ENCODE measurements around the gene SLC25A2. TPM values are rescaled to one million over a fixed set of nuclear protein-coding genes. Genes with fewer than 3 reads are reported as not detected.
"Not testable (repeated sequence)": the region's sequence is repeated elsewhere in the genome, so short reads cannot be mapped to it uniquely, and the experiment has no call there.

Gene SLC25A2
- polyA plus RNA-seq, 1 donor from 2014 or later, result not detected

DNA sequence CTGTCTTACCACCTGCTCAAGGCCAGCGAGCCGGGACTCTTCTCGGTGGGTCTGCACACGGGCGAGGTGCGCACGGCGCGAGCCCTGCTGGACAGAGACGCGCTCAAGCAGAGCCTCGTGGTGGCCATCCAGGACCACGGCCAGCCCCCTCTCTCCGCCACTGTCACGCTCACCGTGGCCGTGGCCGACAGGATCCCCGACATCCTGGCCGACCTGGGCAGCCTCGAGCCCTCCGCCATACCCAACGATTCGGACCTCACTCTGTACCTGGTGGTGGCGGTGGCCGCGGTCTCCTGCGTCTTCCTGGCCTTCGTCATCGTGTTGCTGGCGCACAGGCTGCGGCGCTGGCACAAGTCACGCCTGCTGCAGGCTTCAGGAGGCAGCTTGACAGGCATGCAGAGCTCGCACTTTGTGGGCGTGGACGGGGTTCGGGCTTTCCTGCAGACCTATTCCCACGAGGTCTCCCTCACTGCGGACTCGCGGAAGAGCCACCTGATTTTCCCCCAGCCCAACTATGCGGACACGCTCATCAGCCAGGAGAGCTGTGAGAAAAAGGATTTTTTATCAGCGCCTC lies 37.0 kb upstream of the SLC25A2 start:
- H3K9me2 ChIP-seq (ENCODE audit: insufficient read depth, low read length); H3K36me3 ChIP-seq (ENCODE audit: insufficient read depth, low read length); H3K79me2 ChIP-seq (replicated peaks; ENCODE audit: insufficient read depth, low read length); H3K9ac ChIP-seq (ENCODE audit: low read length); H3K27ac ChIP-seq (ENCODE audit: low read length); H3F3A ChIP-seq (ENCODE audit: insufficient read depth, low read length, poor library complexity, severe bottlenecking); H4K20me1 ChIP-seq (ENCODE audit: insufficient read depth); H3K4me3 ChIP-seq (ENCODE audit: low read length); H3K27me3 ChIP-seq (ENCODE audit: insufficient read depth, low read depth, low read length); H2AFZ ChIP-seq (ENCODE audit: low read depth, low read length); H3K4me2 ChIP-seq (ENCODE audit: low read length): not testable (repeated sequence)
- peaks cover 10% of the 10 kb centered on the region for H3K9me3 ChIP-seq (ENCODE audit: low read length)

DNA sequence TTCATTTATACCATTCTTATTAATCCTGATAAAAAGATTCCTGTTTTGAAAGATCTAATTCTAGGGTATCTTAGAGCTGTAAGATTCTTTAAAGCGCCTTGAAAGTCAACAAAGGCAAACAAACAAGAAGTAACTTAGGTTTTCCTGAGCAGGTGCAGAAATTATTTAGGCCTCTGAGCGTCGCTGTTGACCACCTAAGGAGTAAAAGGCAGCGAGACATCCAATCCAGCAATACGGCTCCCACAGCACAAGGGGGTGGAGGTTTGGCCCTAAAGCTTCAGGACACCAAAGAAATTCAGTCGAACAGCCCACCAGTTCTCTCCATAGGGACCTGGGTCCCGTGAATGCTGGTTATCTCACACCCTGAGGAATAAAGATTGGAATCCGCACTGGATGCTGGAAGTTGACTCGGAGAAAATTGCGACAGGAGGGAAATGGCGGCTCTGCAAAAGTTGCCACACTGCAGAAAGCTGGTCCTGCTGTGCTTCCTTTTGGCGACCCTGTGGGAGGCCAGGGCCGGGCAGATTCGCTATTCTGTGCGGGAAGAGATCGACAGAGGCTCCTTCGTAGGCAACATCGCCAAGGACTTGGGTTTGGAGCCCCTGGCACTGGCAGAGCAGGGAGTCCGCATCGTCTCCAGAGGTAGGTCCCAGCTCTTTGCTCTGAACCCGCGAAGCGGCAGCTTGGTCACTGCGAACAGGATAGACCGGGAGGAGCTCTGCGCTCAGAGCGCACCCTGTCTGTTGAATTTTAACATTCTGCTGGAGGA lies 34.9 kb upstream of the SLC25A2 start, which contains the start of gene PCDHGA2:
Gene PCDHGA2, plus strand, starts transcription at position 223 of the 769 bp plus-strand sequence.
- no peak within 1 kb of the TSS for H3K4me2 ChIP-seq (ENCODE audit: low read length)
- TF ChIP-seq TAF1 (IDR thresholded peaks at IDR 0.05; ENCODE audit: low read depth), result no peak
- TF ChIP-seq EZH2 (IDR thresholded peaks at IDR 0.05; ENCODE audit: borderline replicate concordance, insufficient read depth, low read length, poor library complexity, severe bottlenecking), result no peak
- TF ChIP-seq MXI1 (conservative IDR thresholded peaks at IDR 0.05; ENCODE audit: poor library complexity, severe bottlenecking), result no peak
- TF ChIP-seq, protein P1, sequence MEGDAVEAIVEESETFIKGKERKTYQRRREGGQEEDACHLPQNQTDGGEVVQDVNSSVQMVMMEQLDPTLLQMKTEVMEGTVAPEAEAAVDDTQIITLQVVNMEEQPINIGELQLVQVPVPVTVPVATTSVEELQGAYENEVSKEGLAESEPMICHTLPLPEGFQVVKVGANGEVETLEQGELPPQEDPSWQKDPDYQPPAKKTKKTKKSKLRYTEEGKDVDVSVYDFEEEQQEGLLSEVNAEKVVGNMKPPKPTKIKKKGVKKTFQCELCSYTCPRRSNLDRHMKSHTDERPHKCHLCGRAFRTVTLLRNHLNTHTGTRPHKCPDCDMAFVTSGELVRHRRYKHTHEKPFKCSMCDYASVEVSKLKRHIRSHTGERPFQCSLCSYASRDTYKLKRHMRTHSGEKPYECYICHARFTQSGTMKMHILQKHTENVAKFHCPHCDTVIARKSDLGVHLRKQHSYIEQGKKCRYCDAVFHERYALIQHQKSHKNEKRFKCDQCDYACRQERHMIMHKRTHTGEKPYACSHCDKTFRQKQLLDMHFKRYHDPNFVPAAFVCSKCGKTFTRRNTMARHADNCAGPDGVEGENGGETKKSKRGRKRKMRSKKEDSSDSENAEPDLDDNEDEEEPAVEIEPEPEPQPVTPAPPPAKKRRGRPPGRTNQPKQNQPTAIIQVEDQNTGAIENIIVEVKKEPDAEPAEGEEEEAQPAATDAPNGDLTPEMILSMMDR (IDR thresholded peaks at IDR 0.05; ENCODE audit: poor library complexity, severe bottlenecking), result no peak
- no peak for TF ChIP-seq SMC3 (conservative IDR thresholded peaks at IDR 0.05; ENCODE audit: poor library complexity)
- no peak for TF ChIP-seq EP300 (conservative IDR thresholded peaks at IDR 0.05; ENCODE audit: poor library complexity, severe bottlenecking)
- TF ChIP-seq, protein P2, sequence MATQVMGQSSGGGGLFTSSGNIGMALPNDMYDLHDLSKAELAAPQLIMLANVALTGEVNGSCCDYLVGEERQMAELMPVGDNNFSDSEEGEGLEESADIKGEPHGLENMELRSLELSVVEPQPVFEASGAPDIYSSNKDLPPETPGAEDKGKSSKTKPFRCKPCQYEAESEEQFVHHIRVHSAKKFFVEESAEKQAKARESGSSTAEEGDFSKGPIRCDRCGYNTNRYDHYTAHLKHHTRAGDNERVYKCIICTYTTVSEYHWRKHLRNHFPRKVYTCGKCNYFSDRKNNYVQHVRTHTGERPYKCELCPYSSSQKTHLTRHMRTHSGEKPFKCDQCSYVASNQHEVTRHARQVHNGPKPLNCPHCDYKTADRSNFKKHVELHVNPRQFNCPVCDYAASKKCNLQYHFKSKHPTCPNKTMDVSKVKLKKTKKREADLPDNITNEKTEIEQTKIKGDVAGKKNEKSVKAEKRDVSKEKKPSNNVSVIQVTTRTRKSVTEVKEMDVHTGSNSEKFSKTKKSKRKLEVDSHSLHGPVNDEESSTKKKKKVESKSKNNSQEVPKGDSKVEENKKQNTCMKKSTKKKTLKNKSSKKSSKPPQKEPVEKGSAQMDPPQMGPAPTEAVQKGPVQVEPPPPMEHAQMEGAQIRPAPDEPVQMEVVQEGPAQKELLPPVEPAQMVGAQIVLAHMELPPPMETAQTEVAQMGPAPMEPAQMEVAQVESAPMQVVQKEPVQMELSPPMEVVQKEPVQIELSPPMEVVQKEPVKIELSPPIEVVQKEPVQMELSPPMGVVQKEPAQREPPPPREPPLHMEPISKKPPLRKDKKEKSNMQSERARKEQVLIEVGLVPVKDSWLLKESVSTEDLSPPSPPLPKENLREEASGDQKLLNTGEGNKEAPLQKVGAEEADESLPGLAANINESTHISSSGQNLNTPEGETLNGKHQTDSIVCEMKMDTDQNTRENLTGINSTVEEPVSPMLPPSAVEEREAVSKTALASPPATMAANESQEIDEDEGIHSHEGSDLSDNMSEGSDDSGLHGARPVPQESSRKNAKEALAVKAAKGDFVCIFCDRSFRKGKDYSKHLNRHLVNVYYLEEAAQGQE (IDR thresholded peaks at IDR 0.05; ENCODE audit: borderline replicate concordance), result no peak
- TF ChIP-seq RAD21 (conservative IDR thresholded peaks at IDR 0.05), result no peak
- no peak for TF ChIP-seq POLR2AphosphoS5 (IDR thresholded peaks at IDR 0.05)
- no peak within 1 kb of the TSS for H2AFZ ChIP-seq (ENCODE audit: low read depth, low read length)
- H3F3A ChIP-seq (ENCODE audit: insufficient read depth, low read length, poor library complexity, severe bottlenecking), result no peaks in the 10 kb centered on the region
- H3K9me3 ChIP-seq (ENCODE audit: low read length), result no peaks in the 10 kb centered on the region
- H4K20me1 ChIP-seq (ENCODE audit: insufficient read depth), result no peaks in the 10 kb centered on the region
- no peaks in the 10 kb centered on the region for H3K27me3 ChIP-seq (ENCODE audit: insufficient read depth, low read depth, low read length)
- no peak within 1 kb of the TSS for H3K27ac ChIP-seq (ENCODE audit: low read length)
- H3K36me3 ChIP-seq (ENCODE audit: insufficient read depth, low read length), result no peaks in the 10 kb centered on the region
- no peak within 1 kb of the TSS for H3K4me3 ChIP-seq (ENCODE audit: low read length)
- H3K9me2 ChIP-seq (ENCODE audit: insufficient read depth, low read length), result no peaks in the 10 kb centered on the region
- H3K9ac ChIP-seq (ENCODE audit: low read length), result no peak within 1 kb of the TSS
- no peaks in the 10 kb centered on the region for H3K79me2 ChIP-seq (replicated peaks; ENCODE audit: insufficient read depth, low read length)

DNA sequence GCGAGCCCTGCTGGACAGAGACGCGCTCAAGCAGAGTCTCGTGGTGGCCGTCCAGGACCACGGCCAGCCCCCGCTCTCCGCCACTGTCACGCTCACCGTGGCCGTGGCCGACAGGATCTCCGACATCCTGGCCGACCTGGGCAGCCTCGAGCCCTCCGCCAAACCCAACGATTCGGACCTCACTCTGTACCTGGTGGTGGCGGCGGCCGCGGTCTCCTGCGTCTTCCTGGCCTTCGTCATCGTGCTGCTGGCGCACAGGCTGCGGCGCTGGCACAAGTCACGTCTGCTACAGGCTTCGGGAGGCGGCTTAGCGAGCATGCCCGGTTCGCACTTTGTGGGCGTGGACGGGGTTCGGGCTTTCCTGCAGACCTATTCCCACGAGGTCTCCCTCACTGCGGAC lies 28.7 kb upstream of the SLC25A2 start:
- not testable (repeated sequence) for H3K27me3 ChIP-seq (ENCODE audit: insufficient read depth, low read depth, low read length); H3K36me3 ChIP-seq (ENCODE audit: insufficient read depth, low read length); H2AFZ ChIP-seq (ENCODE audit: low read depth, low read length); H4K20me1 ChIP-seq (ENCODE audit: insufficient read depth); H3K9me3 ChIP-seq (ENCODE audit: low read length); H3K4me3 ChIP-seq (ENCODE audit: low read length); H3F3A ChIP-seq (ENCODE audit: insufficient read depth, low read length, poor library complexity, severe bottlenecking); H3K79me2 ChIP-seq (replicated peaks; ENCODE audit: insufficient read depth, low read length); H3K4me2 ChIP-seq (ENCODE audit: low read length); H3K9ac ChIP-seq (ENCODE audit: low read length); H3K9me2 ChIP-seq (ENCODE audit: insufficient read depth, low read length); H3K27ac ChIP-seq (ENCODE audit: low read length)

Measured in neural cell (in vitro differentiated cells).